Esophagus muscularis mucosa (tissue), 4 donors: ENCODE data around the gene UBE2I. TPM values are rescaled to one million over a fixed set of nuclear protein-coding genes. Genes with fewer than 3 reads are reported as not detected.

Experiments used
- DNase-seq: peaks from one replicate; pipeline ENCODE4 v3.0.0-alpha.2; 2017; ENCODE audit errors: extremely low spot score
- H3K27ac ChIP-seq, 4 donors: fragments of 200-600 bp; sonication (generic); replicated peaks in 1 of 4; 1 replicate in 3 of 4; 2 replicates in 1 of 4; pipeline ENCODE4 v1.5.1; 2016 to 2019; ENCODE audit warnings: mild to moderate bottlenecking in 1 of 4
- H3K27me3 ChIP-seq, 4 donors: fragments of 200-600 bp; sonication (generic); one replicate each; pipeline versions ENCODE4 v1.5.1 to v1.6.0; 2016 to 2019
- H3K36me3 ChIP-seq, 4 donors: fragments of 200-600 bp; sonication (generic); one replicate each; pipeline ENCODE4 v1.5.1; 2016 to 2019
- H3K4me1 ChIP-seq, 4 donors: fragments of 200-600 bp; sonication (generic); one replicate each; pipeline ENCODE4 v1.5.1; 2016 to 2019
- H3K4me3 ChIP-seq, 4 donors: fragments of 200-600 bp; sonication (generic); 1 replicate in 2 of 4; 2 replicates in 2 of 4; pipeline ENCODE4 v1.5.1; 2016 to 2019; ENCODE audit warnings: mild to moderate bottlenecking in 4 of 4, moderate library complexity in 1 of 4
- H3K9me3 ChIP-seq, 4 donors: fragments of 200-600 bp; sonication (generic); 1 replicate in 3 of 4; 2 replicates in 1 of 4; pipeline ENCODE4 v1.5.1; 2016 to 2019
- EP300 ChIP-seq: sonication (generic); formaldehyde crosslinking; IDR thresholded peaks from one replicate; pipeline ENCODE4 v1.6.1; 2017; ENCODE audit warnings: antibody characterized with exemption
- POLR2A ChIP-seq: fragments of 450-650 bp; IDR thresholded peaks from one replicate; pipeline ENCODE4 v1.6.1; 2017; ENCODE audit warnings: antibody characterized with exemption, moderate library complexity, mild to moderate bottlenecking, low read depth
- POLR2AphosphoS5 ChIP-seq, 2 donors: sonication (generic); formaldehyde crosslinking; IDR thresholded peaks; one replicate each; pipeline ENCODE4 v1.6.1; 2017; ENCODE audit warnings: antibody characterized with exemption in 2 of 2
- WGBS: methylation state at CpG from one replicate; pipeline ENCODE4 v1.1.5; 2018; 5-methylcytosine and 5-hydroxymethylcytosine counted together
- intact Hi-C: fragments of 100-400 bp; cut with DNase I; formaldehyde crosslinking; loops from one replicate; pipeline ENCODE4 v1.15.1; 2023
- total RNA-seq, 4 donors: library from RNA; depleted of rRNA; stranded (reverse); fragments of >200 nt; gene quantifications; one replicate each; pipeline versions ENCODE4 v1.1.0 to v1.2.1, GENCODE V29; 2016
- TF ChIP-seq, protein P1 (sequence below), 3 experiments: fragments of 200-600 bp in 2 of 3; fragments of 450-650 bp in 1 of 3; sonication (generic) in 2 of 3; IDR thresholded peaks; one replicate each; pipeline ENCODE4 v1.5.1; 2017 to 2019; ENCODE audit warnings: antibody characterized with exemption in 3 of 3, mild to moderate bottlenecking in 2 of 3, moderate library complexity in 1 of 3

UBE2I gene
- total RNA-seq, 4 donors from 2014 or later, result 42.8 to 70.5 (median 63.9) TPM

DNA sequence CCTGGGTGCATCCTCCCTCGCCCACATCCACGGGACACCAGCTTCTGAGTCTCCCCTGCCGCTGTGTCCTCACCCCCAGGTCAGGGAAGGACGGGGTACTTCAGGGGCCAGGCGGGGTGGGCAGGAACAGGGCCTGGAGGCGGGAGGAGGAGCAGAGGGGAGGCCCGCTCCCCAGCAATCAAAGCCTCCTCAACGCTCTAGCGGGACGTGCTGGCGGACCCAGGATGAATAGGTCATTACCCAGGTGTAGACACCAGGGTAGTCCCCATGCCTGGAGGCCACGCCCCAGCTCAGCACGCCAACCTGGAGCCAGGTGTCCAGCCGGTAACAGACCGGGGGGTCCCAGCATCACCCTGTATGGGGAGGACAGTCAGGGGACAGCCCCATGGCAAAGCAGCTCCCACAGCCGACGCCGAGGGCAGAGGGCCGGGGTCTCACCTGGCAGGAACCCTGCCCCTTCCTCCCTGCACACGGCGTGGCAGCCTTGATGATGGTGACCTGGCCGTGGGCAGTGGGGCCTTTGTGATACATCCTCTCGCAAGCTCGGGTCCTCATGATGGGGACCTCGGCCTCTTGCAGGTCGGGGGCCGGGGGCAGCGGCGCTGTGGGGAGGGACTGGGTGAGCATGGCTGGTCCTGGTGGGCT is 29.4 kb upstream of the UBE2I start:
- Histone ChIP-seq H3K9me3 (no peaks in the 10 kb centered on the region), H3K36me3 (no peaks in the 10 kb centered on the region), H3K27ac (no peak overlapping the region), H3K4me3 (no peak overlapping the region), H3K27me3 (peaks cover 0 to 93% (median 2%) of the 10 kb centered on the region in 4 donors), H3K4me1 (no peaks in the 10 kb centered on the region)
- WGBS, result 86% methylated on average over 12 of the region's 29 CpGs
- intact Hi-C loops, result no loop called here
- TF ChIP-seq, protein P1, sequence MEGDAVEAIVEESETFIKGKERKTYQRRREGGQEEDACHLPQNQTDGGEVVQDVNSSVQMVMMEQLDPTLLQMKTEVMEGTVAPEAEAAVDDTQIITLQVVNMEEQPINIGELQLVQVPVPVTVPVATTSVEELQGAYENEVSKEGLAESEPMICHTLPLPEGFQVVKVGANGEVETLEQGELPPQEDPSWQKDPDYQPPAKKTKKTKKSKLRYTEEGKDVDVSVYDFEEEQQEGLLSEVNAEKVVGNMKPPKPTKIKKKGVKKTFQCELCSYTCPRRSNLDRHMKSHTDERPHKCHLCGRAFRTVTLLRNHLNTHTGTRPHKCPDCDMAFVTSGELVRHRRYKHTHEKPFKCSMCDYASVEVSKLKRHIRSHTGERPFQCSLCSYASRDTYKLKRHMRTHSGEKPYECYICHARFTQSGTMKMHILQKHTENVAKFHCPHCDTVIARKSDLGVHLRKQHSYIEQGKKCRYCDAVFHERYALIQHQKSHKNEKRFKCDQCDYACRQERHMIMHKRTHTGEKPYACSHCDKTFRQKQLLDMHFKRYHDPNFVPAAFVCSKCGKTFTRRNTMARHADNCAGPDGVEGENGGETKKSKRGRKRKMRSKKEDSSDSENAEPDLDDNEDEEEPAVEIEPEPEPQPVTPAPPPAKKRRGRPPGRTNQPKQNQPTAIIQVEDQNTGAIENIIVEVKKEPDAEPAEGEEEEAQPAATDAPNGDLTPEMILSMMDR (IDR thresholded peaks at IDR 0.05), result no peak
- no peak for DNase-seq

DNA sequence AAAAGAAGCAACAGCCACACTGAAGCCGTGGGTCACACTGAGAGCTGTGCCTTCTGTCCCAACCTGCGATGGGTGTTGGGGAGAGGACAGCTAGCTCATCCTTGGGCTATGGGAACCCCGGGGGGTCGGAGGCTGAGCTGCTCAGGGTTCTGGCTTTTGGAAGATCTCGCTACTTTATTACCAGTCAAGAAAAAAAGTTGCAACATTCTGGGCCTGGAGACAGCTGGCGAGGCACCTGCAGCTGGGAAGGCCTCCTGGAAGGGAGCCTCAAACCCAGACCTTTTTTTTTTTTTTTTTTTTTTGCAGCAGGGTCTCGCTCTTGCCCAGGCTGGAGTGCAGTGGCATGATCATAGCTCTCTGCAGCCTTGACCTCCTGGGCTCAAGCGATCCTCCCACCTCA is 28.7 kb upstream of the UBE2I start:
- DNase-seq, result no peak
- H3K9me3 ChIP-seq, result no peaks in the 10 kb centered on the region
- intact Hi-C loops, result no loop called here
- WGBS, result 63% methylated on average over 7 of the region's 8 CpGs
- H3K27me3 ChIP-seq, result peaks cover 0 to 93% (median 4%) of the 10 kb centered on the region in 4 donors
- H3K27ac ChIP-seq, result no peak overlapping the region
- H3K4me3 ChIP-seq, result no peak overlapping the region
- no peaks in the 10 kb centered on the region for H3K36me3 ChIP-seq
- TF ChIP-seq, protein P1 (IDR thresholded peaks at IDR 0.05), result no peak
- no peak for TF ChIP-seq POLR2AphosphoS5 (IDR thresholded peaks at IDR 0.05)
- no peaks in the 10 kb centered on the region for H3K4me1 ChIP-seq

- H3K9me3 ChIP-seq, result no peaks in the 10 kb centered on the region
- no peaks in the 10 kb centered on the region for H3K4me1 ChIP-seq
- intact Hi-C loops, result no loop called here
- no peak for TF ChIP-seq EP300
- TF ChIP-seq POLR2AphosphoS5 (IDR thresholded peaks at IDR 0.05), result no peak
- no peak for TF ChIP-seq POLR2A
- TF ChIP-seq, protein P1 (IDR thresholded peaks at IDR 0.05), result no peak
- H3K4me3 ChIP-seq, result no peak overlapping the region
- H3K27me3 ChIP-seq, result peaks cover 0 to 93% (median 5%) of the 10 kb centered on the region in 4 donors
- H3K36me3 ChIP-seq, result no peaks in the 10 kb centered on the region
- no peak for DNase-seq
- 76% methylated on average over 16 of the region's 16 CpGs for WGBS
- H3K27ac ChIP-seq, result no peak overlapping the region
These were observed 27.9 kb upstream of the UBE2I start for GRCh38 chr16:1281517-1281916.

DNA sequence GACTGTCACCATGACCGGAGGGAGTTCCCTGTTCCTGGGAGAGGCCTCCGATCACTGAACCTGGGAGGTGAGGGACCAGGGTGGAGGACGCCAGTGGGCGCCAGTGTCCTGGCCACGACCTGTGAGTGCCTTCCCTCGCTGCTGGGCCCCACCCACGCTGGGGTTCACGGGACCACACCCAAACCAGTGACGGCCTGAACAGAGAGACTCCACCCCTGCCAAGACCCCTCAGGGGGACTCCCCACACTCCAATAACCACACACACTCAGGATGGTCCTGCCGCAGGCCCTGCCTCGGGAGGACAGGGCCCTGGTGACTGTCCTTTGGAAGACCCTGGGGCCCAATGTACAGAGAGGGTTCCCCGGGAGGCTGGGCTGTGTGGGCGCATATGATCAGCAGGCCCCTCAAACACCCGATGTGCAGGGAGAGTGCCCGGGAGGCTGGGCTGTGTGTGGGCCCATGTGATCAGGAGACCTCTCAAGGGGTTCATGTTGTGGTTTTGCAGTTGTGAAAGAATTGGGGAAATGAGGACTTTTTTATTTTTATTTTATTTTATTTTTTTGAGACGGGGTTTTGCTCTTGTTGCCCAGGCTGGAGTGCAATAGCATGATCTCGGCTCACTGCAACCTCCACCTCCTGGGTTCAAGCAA is 27.0 kb upstream of the UBE2I start:
- DNase-seq, result no peak
- intact Hi-C loops, result no loop called here
- no peak overlapping the region for H3K27ac ChIP-seq
- no peaks in the 10 kb centered on the region for H3K9me3 ChIP-seq
- no peaks in the 10 kb centered on the region for H3K36me3 ChIP-seq
- H3K27me3 ChIP-seq, result peaks cover 0 to 93% (median 5%) of the 10 kb centered on the region in 4 donors
- H3K4me3 ChIP-seq, result no peak overlapping the region
- no peak for TF ChIP-seq POLR2AphosphoS5 (IDR thresholded peaks at IDR 0.05)
- no peak for TF ChIP-seq EP300
- TF ChIP-seq POLR2A, result no peak
- TF ChIP-seq, protein P1 (IDR thresholded peaks at IDR 0.05), result no peak
- H3K4me1 ChIP-seq, result no peaks in the 10 kb centered on the region
- 73% methylated on average over 13 of the region's 17 CpGs for WGBS

- Histone ChIP-seq H3K4me3 (no peak overlapping the region), H3K36me3 (no peaks in the 10 kb centered on the region), H3K4me1 (peaks cover 0 to 4% (median 0%) of the 10 kb centered on the region in 4 donors), H3K27me3 (peaks cover 0 to 93% (median 7%) of the 10 kb centered on the region in 4 donors), H3K27ac (no peak overlapping the region), H3K9me3 (no peaks in the 10 kb centered on the region)
- WGBS, result 58% methylated on average over 14 of the region's 17 CpGs
- intact Hi-C loops, result no loop called here
- no peak for DNase-seq
- TF ChIP-seq EP300 (no peak), POLR2AphosphoS5 (IDR thresholded peaks at IDR 0.05) (no peak), POLR2A (no peak)
- TF ChIP-seq, protein P1 (IDR thresholded peaks at IDR 0.05), result no peak
These were observed 26.1 kb upstream of the UBE2I start for GRCh38 chr16:1283296-1283695.
